ENCODE data around the gene FOXN1. TPM values are rescaled to one million over a fixed set of nuclear protein-coding genes. Genes with fewer than 3 reads are reported as not detected.

FOXN1 gene
- total RNA-seq, 1 experiment from 2014 or later, result not detected

- 0 out of 2 replicates have a peak, but pooled peaks have one; percentile 14 for TF ChIP-seq PRDM15 (CRISPR knock-in tag; IDR thresholded peaks at IDR 0.05)
- TF ChIP-seq ZNF423 (CRISPR knock-in tag; IDR thresholded peaks at IDR 0.05), result no peak
- TF ChIP-seq JAZF1 (CRISPR knock-in tag; IDR thresholded peaks at IDR 0.05), result no peak
- TF ChIP-seq ZNF219 (CRISPR knock-in tag; IDR thresholded peaks at IDR 0.05; ENCODE audit: borderline replicate concordance), result no peak
- TF ChIP-seq NFE2L1 (CRISPR knock-in tag; IDR thresholded peaks at IDR 0.05), result no peak
- TF ChIP-seq FOXP4 (CRISPR knock-in tag; IDR thresholded peaks at IDR 0.05), result peak; percentile 71
- no peak for TF ChIP-seq SMAD3 (CRISPR knock-in tag; IDR thresholded peaks at IDR 0.05; ENCODE audit: borderline replicate concordance)
- TF ChIP-seq HMGA2 (CRISPR knock-in tag; IDR thresholded peaks at IDR 0.05), result no peak
- TF ChIP-seq ATF3 (CRISPR knock-in tag; conservative IDR thresholded peaks at IDR 0.05), result no peak
- TF ChIP-seq ZNF138 (CRISPR knock-in tag; conservative IDR thresholded peaks at IDR 0.05), result no peak
- no peak for TF ChIP-seq EMX1 (CRISPR knock-in tag; IDR thresholded peaks at IDR 0.05)
- peak; percentile 27; the same call in 1 of the 2 replicates for TF ChIP-seq ESRRA (CRISPR knock-in tag; IDR thresholded peaks at IDR 0.05; ENCODE audit: borderline replicate concordance)
- TF ChIP-seq E2F1 (CRISPR knock-in tag; IDR thresholded peaks at IDR 0.05), result no peak
- TF ChIP-seq TP53 (CRISPR knock-in tag; IDR thresholded peaks at IDR 0.05), result no peak
- TF ChIP-seq ZNF425 (CRISPR knock-in tag; conservative IDR thresholded peaks at IDR 0.05), result no peak
- TF ChIP-seq STAT6 (CRISPR knock-in tag; conservative IDR thresholded peaks at IDR 0.05; ENCODE audit: low read depth), result no peak
- TF ChIP-seq ERG (CRISPR knock-in tag; IDR thresholded peaks at IDR 0.05), result 0 out of 2 replicates have a peak, but pooled peaks have one; percentile 24
- TF ChIP-seq RELA (CRISPR knock-in tag; IDR thresholded peaks at IDR 0.05; ENCODE audit: borderline replicate concordance), result no peak
- no peak for TF ChIP-seq RORB (CRISPR knock-in tag; IDR thresholded peaks at IDR 0.05)
- no peak for TF ChIP-seq OVOL2 (CRISPR knock-in tag; IDR thresholded peaks at IDR 0.05; ENCODE audit: borderline replicate concordance)
- TF ChIP-seq ETV6 (CRISPR knock-in tag; IDR thresholded peaks at IDR 0.05), result peak; percentile 87
- TF ChIP-seq ATF2 (CRISPR knock-in tag; IDR thresholded peaks at IDR 0.05; ENCODE audit: borderline replicate concordance, low read depth), result no peak
- TF ChIP-seq MXD4 (CRISPR knock-in tag; IDR thresholded peaks at IDR 0.05; ENCODE audit: borderline replicate concordance), result no peak
- no peak for TF ChIP-seq NR1H2 (CRISPR knock-in tag; IDR thresholded peaks at IDR 0.05)
Observed at GRCh38 chr17:28576758-28577465, 70.8 kb downstream of the FOXN1 start, which contains the start of gene ALDOC (continued).

Data from WTC11 (cell line).